DLD1 (cell line): Measurements from ENCODE around the gene CNNM1.

Experiments used
- in situ Hi-C: cut with HindIII; loops from 2 replicates; pipeline ENCODE4 v1.10.0; 2017; ENCODE audit warnings: low sequenced_read_pairs

Gene CNNM1

GRCh38 chr10:99337311-99337811 is 8.2 kb downstream of the CNNM1 start:
- in situ Hi-C loops = no loop called here

- in situ Hi-C loops = no loop called here
Observed at GRCh38 chr10:99337901-99338300, 8.7 kb downstream of the CNNM1 start.

- in situ Hi-C loops = no loop called here
Observed at GRCh38 chr10:99339077-99339476, 9.9 kb downstream of the CNNM1 start.

DNA sequence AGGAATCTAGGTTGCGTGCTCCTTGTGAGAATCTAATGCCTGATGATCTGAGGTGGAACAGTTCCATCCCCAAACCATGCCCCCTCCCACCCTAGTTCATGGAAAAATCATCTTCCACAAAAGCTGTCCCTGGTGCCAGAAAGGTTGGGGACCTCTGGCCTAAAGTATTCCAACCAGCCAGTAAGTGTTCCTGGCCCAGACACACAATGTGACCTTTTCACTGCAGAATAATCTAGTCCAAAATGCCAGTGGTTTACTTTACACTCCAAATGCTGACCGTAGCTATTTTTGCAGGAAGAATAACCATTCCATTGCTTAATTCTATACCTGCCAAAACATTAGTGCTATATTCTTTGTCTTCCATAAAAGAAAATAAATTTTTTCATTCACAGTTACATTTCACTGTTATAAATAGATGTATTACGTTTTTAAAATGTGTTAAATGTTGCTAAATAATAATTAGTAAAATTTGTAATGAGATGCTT is 10.4 kb downstream of the CNNM1 start:
- in situ Hi-C loops = no loop called here

GRCh38 chr10:99340650-99341049 is 11.5 kb downstream of the CNNM1 start:
- in situ Hi-C loops = no loop called here

GRCh38 chr10:99341248-99341647 is 12.1 kb downstream of the CNNM1 start:
- in situ Hi-C loops = no loop called here

DNA sequence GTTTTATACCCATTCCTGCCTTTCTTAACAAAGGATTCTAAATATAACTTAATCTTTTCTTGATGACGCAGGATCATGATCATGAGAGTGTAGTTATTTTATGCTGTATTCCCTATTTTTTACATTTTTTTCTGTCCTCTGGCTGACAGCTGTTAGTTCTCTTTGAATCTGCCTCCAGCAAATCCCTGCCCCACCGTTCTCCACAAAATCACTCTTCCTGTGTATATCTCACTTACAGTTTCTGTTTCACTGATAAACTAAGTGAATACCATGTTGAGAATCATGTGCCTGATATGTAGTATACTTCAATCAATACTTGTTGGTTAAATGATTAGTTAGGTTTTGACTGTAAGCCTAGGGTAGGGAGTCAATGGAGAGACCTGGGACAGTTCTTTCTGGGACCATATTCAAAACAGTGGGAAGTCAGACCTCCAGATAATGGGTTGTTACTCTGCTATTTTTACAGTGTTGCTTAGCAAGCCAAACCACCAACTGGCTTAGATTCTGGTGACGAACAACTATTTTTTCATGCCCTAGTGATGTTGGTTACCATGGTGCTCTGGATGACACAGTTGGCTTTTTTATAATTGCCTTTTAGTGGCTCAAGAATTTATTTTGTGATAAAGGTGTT is 12.8 kb downstream of the CNNM1 start:
- in situ Hi-C loops = no loop called here

DNA sequence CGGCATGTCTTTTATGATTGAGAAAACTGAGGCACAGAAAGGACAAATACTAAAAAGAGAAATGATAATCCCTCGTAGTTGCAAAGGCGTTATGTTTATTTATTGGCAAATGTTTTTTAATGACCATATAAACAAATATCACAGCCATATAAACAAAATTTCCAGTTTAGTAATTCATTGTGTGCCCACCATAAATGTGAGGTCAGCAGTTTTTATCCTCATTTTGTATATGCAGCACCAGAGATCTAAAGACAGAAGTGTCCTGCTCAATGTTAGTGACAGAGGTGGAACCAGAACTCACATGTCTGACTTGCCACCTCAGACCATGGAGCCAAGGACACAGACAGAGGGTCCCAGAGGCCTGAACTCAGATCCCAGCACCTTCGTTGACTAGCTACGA is 14.1 kb downstream of the CNNM1 start:
- in situ Hi-C loops = no loop called here

DNA sequence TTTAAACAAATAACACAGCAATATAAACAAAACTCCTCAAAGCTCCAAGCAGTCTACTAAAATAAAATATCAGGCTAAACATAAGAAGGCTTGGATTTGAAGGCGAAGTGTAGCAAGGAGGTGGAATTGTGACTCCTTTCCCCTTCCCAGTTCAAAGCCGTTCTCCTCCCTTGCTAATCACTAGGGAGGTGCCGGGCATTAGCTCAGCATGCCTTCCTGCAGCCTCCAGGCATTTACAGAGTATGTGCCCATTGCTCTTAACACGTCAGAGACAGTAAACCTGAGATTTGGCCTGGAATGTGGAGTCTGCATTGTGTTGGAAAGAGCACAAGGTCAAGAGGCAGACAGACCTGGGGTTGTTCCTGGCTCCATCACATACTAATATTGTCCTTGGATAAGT is 15.6 kb downstream of the CNNM1 start:
- in situ Hi-C loops = no loop called here

DNA sequence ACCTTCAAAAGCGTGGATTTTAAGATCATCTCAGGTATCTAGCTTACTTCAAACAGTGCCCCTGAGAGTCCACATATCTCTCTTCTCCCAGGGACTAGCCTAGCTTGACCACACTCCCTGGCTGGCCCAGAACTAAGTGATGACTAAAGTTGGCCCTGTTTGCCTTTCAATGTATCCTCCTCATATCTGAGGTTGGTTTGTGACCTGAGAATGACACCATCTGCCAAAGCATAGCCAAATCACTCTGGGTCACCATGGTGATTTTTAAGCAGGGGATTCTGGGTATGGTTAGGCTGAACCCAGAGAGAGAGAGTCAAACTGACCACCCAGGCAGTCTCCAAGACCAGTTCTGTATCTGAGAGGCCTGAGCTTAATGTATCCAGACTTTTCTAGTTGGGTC is 16.2 kb downstream of the CNNM1 start:
- in situ Hi-C loops = no loop called here

DNA sequence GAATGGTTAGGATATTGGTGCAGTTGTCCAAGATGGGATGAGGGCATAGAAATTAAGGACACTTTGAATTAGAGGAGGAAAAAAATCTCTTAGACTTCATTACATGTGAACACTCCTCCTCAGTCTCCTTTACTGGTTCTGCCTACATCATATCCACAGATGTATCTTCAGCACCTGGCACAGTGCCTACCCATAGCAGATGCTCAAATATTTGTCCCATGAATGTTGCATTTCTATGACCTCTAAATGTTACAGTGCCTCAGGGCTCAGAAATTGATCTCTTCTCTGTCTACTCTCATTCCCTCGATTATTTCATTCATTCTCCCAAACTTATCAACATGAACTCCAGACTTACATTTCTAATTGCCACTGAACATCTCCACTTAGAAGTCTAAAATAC is 17.1 kb downstream of the CNNM1 start:
- in situ Hi-C loops = no loop called here

GRCh38 chr10:99347672-99348071 is 18.5 kb downstream of the CNNM1 start:
- in situ Hi-C loops = no loop called here

DNA sequence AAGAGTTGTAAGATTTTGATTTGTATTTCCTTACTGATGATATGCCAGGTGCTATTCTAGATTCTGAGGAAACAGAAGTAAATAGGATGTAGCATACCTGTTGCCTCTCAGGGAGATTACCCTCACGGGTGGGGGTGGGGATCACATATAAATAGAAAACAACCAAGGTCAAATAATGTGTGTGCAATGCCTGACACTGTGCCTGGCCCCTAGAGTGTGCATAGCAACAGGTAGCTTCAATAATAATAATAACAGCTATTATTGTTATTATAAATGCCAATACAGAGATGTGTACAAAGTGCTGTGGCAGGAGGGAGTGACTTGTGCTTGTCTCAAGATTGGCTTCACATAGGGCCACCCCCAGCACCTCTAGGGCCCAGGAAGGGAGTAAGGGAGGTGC is 24.0 kb downstream of the CNNM1 start:
- in situ Hi-C loops = no loop called here

DNA sequence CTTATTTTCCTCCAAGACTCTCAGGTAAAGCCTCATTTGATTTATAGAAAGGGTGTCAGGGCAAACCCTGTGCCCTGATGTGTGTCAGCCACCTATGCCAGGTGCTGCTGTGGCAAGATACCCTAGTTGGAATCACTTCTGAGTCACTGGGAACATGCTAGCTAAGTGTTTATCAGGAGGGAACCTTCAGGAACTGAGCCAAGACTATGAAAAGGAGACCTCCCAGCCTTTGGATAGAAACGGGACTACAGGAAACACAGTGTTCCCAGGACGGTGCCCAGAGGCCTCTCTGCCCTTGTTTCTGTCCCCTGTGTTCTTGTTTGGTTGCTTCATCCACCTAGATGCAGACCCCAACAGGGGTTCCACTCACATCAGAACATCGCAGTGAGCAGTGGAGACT is 28.5 kb downstream of the CNNM1 start:
- in situ Hi-C loops = no loop called here

GRCh38 chr10:99358101-99358500 is 28.9 kb downstream of the CNNM1 start:
- in situ Hi-C loops = no loop called here

DNA sequence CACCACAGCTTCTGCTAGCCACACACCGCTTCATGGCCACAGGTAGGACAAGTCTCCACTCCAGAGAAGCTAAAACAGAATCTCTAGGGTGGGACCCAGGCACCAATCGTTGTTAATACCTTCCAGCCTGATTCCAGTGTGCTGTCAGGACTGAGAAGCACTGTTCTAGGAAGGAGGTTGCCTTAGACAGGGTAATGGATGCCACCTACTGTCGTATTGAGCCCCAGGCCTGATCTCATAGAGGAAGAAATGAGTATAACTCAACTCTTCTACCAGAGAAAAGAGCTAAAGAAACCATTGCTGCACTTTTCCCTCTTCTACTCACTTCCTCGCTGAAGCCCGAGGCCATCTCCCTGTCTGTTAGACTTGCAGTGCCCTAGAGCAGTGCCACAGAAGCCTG is 31.8 kb downstream of the CNNM1 start:
- in situ Hi-C loops = no loop called here

DNA sequence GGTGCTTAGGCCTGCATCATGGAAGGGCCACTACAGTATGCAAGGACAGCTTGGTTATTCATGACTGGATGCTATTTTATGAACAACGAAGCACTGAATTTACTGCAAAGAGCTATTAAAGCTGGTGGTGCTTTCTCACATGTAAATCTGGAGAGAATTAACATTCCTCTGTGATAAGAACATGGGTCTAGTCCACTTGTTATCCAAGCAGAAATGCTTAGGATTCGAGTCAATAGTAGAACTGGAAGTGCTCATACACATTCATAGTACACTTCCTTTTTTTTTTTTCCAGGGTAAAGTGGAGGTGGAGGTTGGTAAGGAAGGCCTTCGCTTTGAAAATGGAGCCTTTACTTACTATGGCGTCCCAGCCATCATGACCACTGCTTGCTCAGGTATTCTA is 35.0 kb downstream of the CNNM1 start:
- in situ Hi-C loops = no loop called here

DNA sequence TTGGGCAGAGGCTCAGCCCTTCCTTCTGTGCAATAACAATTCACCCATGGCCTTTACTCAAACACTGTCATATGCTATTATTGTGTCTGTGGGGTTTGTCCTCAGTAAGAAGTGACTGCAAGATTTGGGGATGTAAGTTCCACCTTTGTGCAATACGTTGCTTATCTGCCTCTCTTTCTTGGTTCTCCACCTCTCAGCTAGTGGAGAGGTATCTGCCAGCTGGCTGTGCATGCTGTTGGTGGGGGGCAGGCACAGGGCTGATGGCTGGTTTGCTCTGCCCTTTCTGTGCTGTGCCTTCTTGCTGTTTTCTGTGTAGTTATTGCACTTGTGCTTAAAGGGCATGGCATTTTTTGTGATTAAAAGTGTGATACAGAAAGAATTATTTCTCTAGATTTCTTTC is 36.2 kb downstream of the CNNM1 start:
- in situ Hi-C loops = no loop called here

- in situ Hi-C loops = no loop called here
Observed at GRCh38 chr10:99365736-99366135, 36.6 kb downstream of the CNNM1 start.

DNA sequence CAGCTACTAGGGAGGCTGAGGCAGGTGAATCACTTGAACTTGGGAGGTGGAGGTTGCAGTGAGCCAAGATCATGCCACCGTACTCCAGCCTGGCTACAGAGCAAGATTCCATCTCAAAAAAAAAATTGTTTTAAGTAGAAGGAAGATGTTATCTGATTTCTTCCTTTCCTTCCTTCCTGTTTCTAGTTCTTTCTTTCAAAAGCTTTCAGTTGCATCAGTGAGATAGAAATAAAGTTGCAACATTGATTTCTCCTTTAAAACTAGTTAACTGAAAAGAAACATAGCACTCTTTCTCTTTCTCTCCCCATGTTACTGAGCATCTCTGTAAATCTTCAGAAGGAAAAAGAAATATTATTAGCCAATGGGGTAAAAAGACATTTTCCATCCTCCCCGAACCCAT is 37.5 kb downstream of the CNNM1 start:
- in situ Hi-C loops = no loop called here

GRCh38 chr10:99368646-99369045 is 39.5 kb downstream of the CNNM1 start:
- in situ Hi-C loops = no loop called here

- in situ Hi-C loops = no loop called here
Observed at GRCh38 chr10:99369126-99369525, 40.0 kb downstream of the CNNM1 start.

GRCh38 chr10:99369551-99369950 is 40.4 kb downstream of the CNNM1 start:
- in situ Hi-C loops = no loop called here
